Measurements from ENCODE around the gene PTPRZ1. TPM values are rescaled to one million over a fixed set of nuclear protein-coding genes. Genes with fewer than 3 reads are reported as not detected.

PTPRZ1 gene
- total RNA-seq, 1 donor from 2014 or later = 154 TPM

DNA sequence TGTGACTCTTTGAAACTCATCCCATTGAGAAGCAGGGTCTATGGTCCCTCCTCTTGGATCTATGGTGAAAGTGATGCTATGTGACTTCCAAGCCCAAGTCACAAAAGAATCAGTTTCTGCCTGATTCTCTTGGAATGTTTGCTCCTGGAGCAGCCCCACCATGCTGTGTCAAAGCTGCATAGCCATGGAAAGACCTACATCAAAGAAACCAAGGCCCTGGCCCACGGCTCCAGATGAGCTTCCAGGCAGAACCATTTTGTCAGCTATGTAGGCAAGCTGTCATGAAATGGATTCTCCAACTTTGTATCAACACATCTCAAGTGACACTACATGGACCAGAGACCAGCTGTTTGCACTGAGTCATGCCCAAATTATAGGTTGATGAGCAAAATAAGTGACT lies 194.1 kb downstream of the PTPRZ1 start:
- Histone ChIP-seq H3K27me3 (no peaks in the 10 kb centered on the region), H2AFZ (replicated peaks) (no peak overlapping the region), H3K79me2 (ENCODE audit: low read depth) (no peaks in the 10 kb centered on the region), H3K9me3 (ENCODE audit: low read depth) (no peaks in the 10 kb centered on the region), H3F3A (ENCODE audit: low read depth) (peaks cover 7% of the 10 kb centered on the region), H3K36me3 (no peaks in the 10 kb centered on the region), H3K4me2 (no peak overlapping the region), H3K27ac (no peak overlapping the region), H3K4me1 (no peaks in the 10 kb centered on the region), H4K20me1 (ENCODE audit: low read depth) (no peaks in the 10 kb centered on the region), H3K9ac (no peak overlapping the region), H3K4me3 (no peak overlapping the region)
- TF ChIP-seq EZH2 (IDR thresholded peaks at IDR 0.05) (no peak), EZH2phosphoT487 (IDR thresholded peaks at IDR 0.05) (no peak)
- TF ChIP-seq, protein P1, sequence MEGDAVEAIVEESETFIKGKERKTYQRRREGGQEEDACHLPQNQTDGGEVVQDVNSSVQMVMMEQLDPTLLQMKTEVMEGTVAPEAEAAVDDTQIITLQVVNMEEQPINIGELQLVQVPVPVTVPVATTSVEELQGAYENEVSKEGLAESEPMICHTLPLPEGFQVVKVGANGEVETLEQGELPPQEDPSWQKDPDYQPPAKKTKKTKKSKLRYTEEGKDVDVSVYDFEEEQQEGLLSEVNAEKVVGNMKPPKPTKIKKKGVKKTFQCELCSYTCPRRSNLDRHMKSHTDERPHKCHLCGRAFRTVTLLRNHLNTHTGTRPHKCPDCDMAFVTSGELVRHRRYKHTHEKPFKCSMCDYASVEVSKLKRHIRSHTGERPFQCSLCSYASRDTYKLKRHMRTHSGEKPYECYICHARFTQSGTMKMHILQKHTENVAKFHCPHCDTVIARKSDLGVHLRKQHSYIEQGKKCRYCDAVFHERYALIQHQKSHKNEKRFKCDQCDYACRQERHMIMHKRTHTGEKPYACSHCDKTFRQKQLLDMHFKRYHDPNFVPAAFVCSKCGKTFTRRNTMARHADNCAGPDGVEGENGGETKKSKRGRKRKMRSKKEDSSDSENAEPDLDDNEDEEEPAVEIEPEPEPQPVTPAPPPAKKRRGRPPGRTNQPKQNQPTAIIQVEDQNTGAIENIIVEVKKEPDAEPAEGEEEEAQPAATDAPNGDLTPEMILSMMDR (IDR thresholded peaks at IDR 0.05) = no peak
- Mint-ChIP-seq H3K9me3 (no peaks in the 10 kb centered on the region), H3K4me3 (no peak overlapping the region), H3K27ac (no peak overlapping the region), H3K4me1 (peaks cover 7% of the 10 kb centered on the region), H3K27me3 (ENCODE audit: insufficient read depth, low read depth) (peaks cover 4% of the 10 kb centered on the region), H3K36me3 (peaks cover 7% of the 10 kb centered on the region)
- DNase-seq (ENCODE audit: low spot score) = peak; percentile 31

DNA sequence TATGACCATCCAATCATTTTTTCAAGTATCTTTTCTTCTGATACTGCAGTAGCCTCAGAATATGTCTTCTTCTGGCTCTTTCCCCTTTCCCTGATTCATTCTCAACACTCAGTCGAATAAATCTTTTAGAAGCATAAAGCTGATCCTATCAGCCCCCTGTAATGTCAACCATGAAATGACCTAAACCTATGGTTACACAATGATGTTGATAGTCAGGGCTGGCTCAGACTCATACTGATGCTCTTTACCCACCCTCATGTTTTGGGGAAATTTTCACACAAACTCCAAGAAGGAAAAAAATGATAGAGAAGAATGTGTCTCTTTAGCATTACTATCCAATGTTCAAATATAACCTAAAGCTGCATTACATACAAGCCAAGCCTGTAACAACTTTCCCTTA lies 195.1 kb downstream of the PTPRZ1 start:
- H3K27ac Mint-ChIP-seq = no peak overlapping the region
- H3K9ac ChIP-seq = no peak overlapping the region
- H3K4me2 ChIP-seq = no peak overlapping the region
- H3K4me1 ChIP-seq = no peaks in the 10 kb centered on the region
- no peaks in the 10 kb centered on the region for H3K27me3 ChIP-seq
- H3K4me3 ChIP-seq = no peak overlapping the region
- no peaks in the 10 kb centered on the region for H3K36me3 ChIP-seq
- H2AFZ ChIP-seq (replicated peaks) = no peak overlapping the region
- H3K9me3 Mint-ChIP-seq = no peaks in the 10 kb centered on the region
- no peak for DNase-seq (ENCODE audit: low spot score)
- H3K4me1 Mint-ChIP-seq = peaks cover 7% of the 10 kb centered on the region
- H3K27me3 Mint-ChIP-seq (ENCODE audit: insufficient read depth, low read depth) = peaks cover 4% of the 10 kb centered on the region
- TF ChIP-seq EZH2 (IDR thresholded peaks at IDR 0.05) (no peak), EZH2phosphoT487 (IDR thresholded peaks at IDR 0.05) (no peak)
- TF ChIP-seq, protein P1 (IDR thresholded peaks at IDR 0.05) = no peak
- no peaks in the 10 kb centered on the region for H4K20me1 ChIP-seq (ENCODE audit: low read depth)
- no peak overlapping the region for H3K4me3 Mint-ChIP-seq
- no peak overlapping the region for H3K27ac ChIP-seq
- peaks cover 8% of the 10 kb centered on the region for H3F3A ChIP-seq (ENCODE audit: low read depth)
- no peaks in the 10 kb centered on the region for H3K9me3 ChIP-seq (ENCODE audit: low read depth)
- no peaks in the 10 kb centered on the region for H3K79me2 ChIP-seq (ENCODE audit: low read depth)
- peaks cover 8% of the 10 kb centered on the region for H3K36me3 Mint-ChIP-seq

DNA sequence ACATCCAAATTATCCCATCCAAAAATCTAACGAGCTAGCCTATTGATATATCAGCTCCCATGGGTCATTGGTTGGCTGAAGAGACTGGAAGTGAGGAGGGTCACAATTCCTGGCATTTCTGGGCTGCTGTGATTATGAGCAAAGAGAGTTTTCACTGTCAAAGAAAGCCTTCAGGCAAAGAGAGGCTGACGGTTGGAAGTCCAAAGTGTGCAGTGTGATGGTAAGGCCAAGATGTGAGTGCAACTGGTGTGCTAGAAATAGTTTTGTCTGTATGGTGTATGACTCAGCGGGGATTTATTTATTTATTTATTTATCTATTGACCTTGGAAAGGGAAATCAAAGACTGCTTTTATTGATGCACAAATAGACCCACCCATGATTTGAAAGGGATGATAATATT lies 196.0 kb downstream of the PTPRZ1 start:
- Histone ChIP-seq H3K4me3 (no peak overlapping the region), H3K4me1 (no peaks in the 10 kb centered on the region), H3K27me3 (no peaks in the 10 kb centered on the region), H3K27ac (no peak overlapping the region), H3F3A (ENCODE audit: low read depth) (peaks cover 18% of the 10 kb centered on the region), H3K9me3 (ENCODE audit: low read depth) (no peaks in the 10 kb centered on the region), H3K9ac (no peak overlapping the region), H3K36me3 (no peaks in the 10 kb centered on the region), H3K4me2 (no peak overlapping the region), H2AFZ (replicated peaks) (no peak overlapping the region), H3K79me2 (ENCODE audit: low read depth) (no peaks in the 10 kb centered on the region), H4K20me1 (ENCODE audit: low read depth) (no peaks in the 10 kb centered on the region)
- TF ChIP-seq, protein P1 (IDR thresholded peaks at IDR 0.05) = no peak
- TF ChIP-seq EZH2phosphoT487 (IDR thresholded peaks at IDR 0.05) (no peak), EZH2 (IDR thresholded peaks at IDR 0.05) (no peak)
- no peak overlapping the region for H3K27ac Mint-ChIP-seq
- DNase-seq (ENCODE audit: low spot score) = no peak
- no peaks in the 10 kb centered on the region for H3K9me3 Mint-ChIP-seq
- peaks cover 13% of the 10 kb centered on the region for H3K36me3 Mint-ChIP-seq
- H3K27me3 Mint-ChIP-seq (ENCODE audit: insufficient read depth, low read depth) = peaks cover 4% of the 10 kb centered on the region
- no peak overlapping the region for H3K4me3 Mint-ChIP-seq
- peaks cover 7% of the 10 kb centered on the region for H3K4me1 Mint-ChIP-seq
